WTC11 (cell line): Measurements from ENCODE around the gene ZNF362. TPM values are rescaled to one million over a fixed set of nuclear protein-coding genes. Genes with fewer than 3 reads are reported as not detected.

Source experiments
- ATAC-seq: fragments of 200-7000 bp; cut with Tn5 transposase; 2 replicates; pipeline ENCODE4 v1.10.0; 2021; ENCODE audit warnings: mild to moderate bottlenecking, moderate library complexity
- CTCF ChIA-PET: fragments of 300-600 bp; sonication (Branson Sonifier 250); formaldehyde crosslinking; loops from one replicate; lab custom pipeline; 2021; ENCODE audit warnings: antibody characterized with exemption; lab: Charles Lee
- POLR2A ChIA-PET: fragments of 350-600 bp; sonication (Branson Sonifier 250); formaldehyde crosslinking; loops from one replicate; lab custom pipeline; 2021; ENCODE audit warnings: antibody characterized with exemption; lab: Charles Lee
- DNase-seq: peaks from one replicate; pipeline ENCODE4 v3.0.0; 2021; ENCODE audit warnings: low spot score
- H3K27ac Mint-ChIP-seq: 2 replicates; pipeline ENCODE4 v1.8.0; 2021; ENCODE audit warnings: mixed read lengths
- H3K27me3 Mint-ChIP-seq: 2 replicates; pipeline ENCODE4 v1.8.0; 2021; ENCODE audit warnings: low read depth, mild to moderate bottlenecking, moderate library complexity, mixed read lengths
- H3K36me3 Mint-ChIP-seq: 2 replicates; pipeline ENCODE4 v1.8.0; 2021; ENCODE audit warnings: mixed read lengths
- H3K4me1 Mint-ChIP-seq: 2 replicates; pipeline ENCODE4 v1.8.0; 2022; ENCODE audit warnings: mixed read lengths
- H3K4me3 Mint-ChIP-seq: 2 replicates; pipeline ENCODE4 v1.8.0; 2021; ENCODE audit warnings: mild to moderate bottlenecking, moderate library complexity, mixed read lengths
- H3K9me3 Mint-ChIP-seq: 2 replicates; pipeline ENCODE4 v1.8.0; 2021; ENCODE audit warnings: mixed read lengths
- CDX4 ChIP-seq: fragments of 250-450 bp; sonication (Bioruptor Pico); IDR thresholded peaks from 2 replicates; pipeline ENCODE4 v1.9.0; 2021; ENCODE audit warnings: moderate library complexity, mild to moderate bottlenecking, inconsistent platforms, borderline replicate concordance
- CTCF ChIP-seq: fragments of 200-600 bp; IDR thresholded peaks from 2 replicates; pipeline ENCODE4 v1.8.0; 2022; ENCODE audit warnings: antibody characterized with exemption
- E2F1 ChIP-seq: sonication (generic); formaldehyde crosslinking; IDR thresholded peaks from 2 replicates; pipeline ENCODE4 v1.8.0; 2022; ENCODE audit warnings: mild to moderate bottlenecking, missing genetic modification reagents
- E2F4 ChIP-seq: sonication (generic); formaldehyde crosslinking; IDR thresholded peaks from 2 replicates; pipeline ENCODE4 v1.8.1; 2022; ENCODE audit warnings: low read depth, mild to moderate bottlenecking, moderate library complexity, missing genetic modification reagents, borderline replicate concordance
- E2F5 ChIP-seq: sonication (generic); formaldehyde crosslinking; IDR thresholded peaks from 2 replicates; pipeline ENCODE4 v1.8.1; 2022; ENCODE audit warnings: mild to moderate bottlenecking, moderate library complexity, missing genetic modification reagents
- EMX1 ChIP-seq: fragments of 250-450 bp; sonication (Bioruptor Pico); IDR thresholded peaks from 2 replicates; pipeline ENCODE4 v1.8.0; 2021; ENCODE audit warnings: mild to moderate bottlenecking
- FOXK1 ChIP-seq: sonication (generic); formaldehyde crosslinking; IDR thresholded peaks from 2 replicates; pipeline ENCODE4 v1.8.0; 2022; ENCODE audit warnings: mild to moderate bottlenecking, moderate library complexity, missing genetic modification reagents
- HMGA2 ChIP-seq: fragments of 250-450 bp; sonication (Bioruptor Pico); IDR thresholded peaks from 2 replicates; pipeline ENCODE4 v1.4.0; 2021; ENCODE audit warnings: mild to moderate bottlenecking, moderate library complexity
- HMGXB4 ChIP-seq: sonication (generic); formaldehyde crosslinking; IDR thresholded peaks from 2 replicates; pipeline ENCODE4 v1.8.1; 2023; ENCODE audit warnings: mild to moderate bottlenecking, moderate library complexity, missing genetic modification reagents
- JAZF1 ChIP-seq: fragments of 250-450 bp; sonication (Bioruptor Pico); IDR thresholded peaks from 2 replicates; pipeline ENCODE4 v1.9.0; 2021; ENCODE audit warnings: moderate library complexity, mild to moderate bottlenecking, inconsistent platforms
- SMAD4 ChIP-seq: sonication (generic); formaldehyde crosslinking; IDR thresholded peaks from 2 replicates; pipeline ENCODE4 v1.8.0; 2022; ENCODE audit warnings: mild to moderate bottlenecking, missing genetic modification reagents
- TCF7 ChIP-seq: sonication (generic); formaldehyde crosslinking; IDR thresholded peaks from 2 replicates; pipeline ENCODE4 v1.8.0; 2022; ENCODE audit warnings: mild to moderate bottlenecking, low read depth, missing genetic modification reagents, moderate library complexity
- ZBTB21 ChIP-seq: sonication (generic); formaldehyde crosslinking; IDR thresholded peaks from 2 replicates; pipeline ENCODE4 v1.8.1; 2023; ENCODE audit warnings: mild to moderate bottlenecking, missing genetic modification reagents, borderline replicate concordance
- ZBTB43 ChIP-seq: sonication (generic); formaldehyde crosslinking; IDR thresholded peaks from 2 replicates; pipeline ENCODE4 v1.8.1; 2023; ENCODE audit warnings: mild to moderate bottlenecking, missing genetic modification reagents
- ZNF138 ChIP-seq: sonication (generic); formaldehyde crosslinking; conservative IDR thresholded peaks from 2 replicates; pipeline ENCODE4 v1.8.1; 2022; ENCODE audit warnings: mild to moderate bottlenecking, moderate library complexity, missing genetic modification reagents
- ZNF219 ChIP-seq: sonication (generic); formaldehyde crosslinking; IDR thresholded peaks from 2 replicates; pipeline ENCODE4 v1.8.0; 2023; ENCODE audit warnings: missing genetic modification reagents, mild to moderate bottlenecking, borderline replicate concordance
- ZNF317 ChIP-seq: sonication (generic); formaldehyde crosslinking; IDR thresholded peaks from 2 replicates; pipeline ENCODE4 v1.8.1; 2023; ENCODE audit warnings: low read depth, mild to moderate bottlenecking, moderate library complexity, missing genetic modification reagents, borderline replicate concordance
- ZNF416 ChIP-seq: fragments of 250-450 bp; sonication (Bioruptor Pico); IDR thresholded peaks from 2 replicates; pipeline ENCODE4 v1.9.0; 2021; ENCODE audit warnings: mild to moderate bottlenecking, inconsistent platforms
- ZNF532 ChIP-seq: fragments of 250-450 bp; sonication (Bioruptor Pico); IDR thresholded peaks from 2 replicates; pipeline ENCODE4 v1.9.0; 2021; ENCODE audit warnings: mild to moderate bottlenecking, borderline replicate concordance
- total RNA-seq: library from RNA; stranded (reverse); gene quantifications from 3 replicates; pipeline ENCODE4 v1.2.3, GENCODE V29; 2021

Gene ZNF362
- total RNA-seq, 1 experiment from 2014 or later = 24.2 TPM

- no peak for TF ChIP-seq HMGXB4
- TF ChIP-seq ZNF317 (CRISPR knock-in tag) = no peak
- no peak for TF ChIP-seq JAZF1
- no peak for TF ChIP-seq FOXK1 (CRISPR knock-in tag)
- TF ChIP-seq E2F4 (CRISPR knock-in tag) = no peak
Observed at GRCh38 chr1:33273961-33274371, 17.7 kb downstream of the ZNF362 start (continued).

DNA sequence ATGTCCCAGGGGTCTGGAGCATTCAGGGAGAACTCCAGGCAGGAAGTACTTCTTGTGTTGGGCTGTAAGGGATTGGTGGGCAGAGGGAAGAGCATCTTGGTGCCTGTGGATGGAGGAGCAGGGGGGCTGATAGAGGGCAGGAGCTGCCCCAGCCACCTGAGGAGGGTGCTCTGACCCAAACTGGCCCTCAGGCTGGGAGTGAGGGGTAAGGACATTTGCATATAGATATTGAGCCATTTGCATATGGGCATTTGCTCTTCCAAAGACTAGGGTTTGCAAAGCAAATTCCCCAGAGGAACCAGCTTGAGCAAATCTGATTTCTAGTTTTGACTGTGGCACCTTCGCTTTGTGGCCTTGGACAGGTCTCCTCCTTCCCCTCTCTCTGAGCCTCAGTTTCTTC is 18.2 kb downstream of the ZNF362 start:
- Mint-ChIP-seq H3K27ac (no peak overlapping the region), H3K4me3 (no peak overlapping the region), H3K27me3 (no peaks in the 10 kb centered on the region), H3K4me1 (peaks cover 26% of the 10 kb centered on the region), H3K36me3 (peaks cover 10% of the 10 kb centered on the region), H3K9me3 (no peaks in the 10 kb centered on the region)
- DNase-seq (no peak), ATAC-seq (peak; percentile 57)
- ChIA-PET POLR2A (no interaction called here), CTCF (interaction anchor here (0.5 to 2.0 kb wide), 2 partner anchors 21 to 1025 kb away, joined by 4 to 8 read pairs; no protein-coding TSS in a partner anchor)
- no peak for TF ChIP-seq ZNF219
- TF ChIP-seq ZBTB21 (CRISPR knock-in tag) = no peak
- no peak for TF ChIP-seq E2F1 (CRISPR knock-in tag)
- TF ChIP-seq CTCF = no peak
- TF ChIP-seq EMX1 (CRISPR knock-in tag) = no peak
- TF ChIP-seq ZNF416 (CRISPR knock-in tag) = no peak

DNA sequence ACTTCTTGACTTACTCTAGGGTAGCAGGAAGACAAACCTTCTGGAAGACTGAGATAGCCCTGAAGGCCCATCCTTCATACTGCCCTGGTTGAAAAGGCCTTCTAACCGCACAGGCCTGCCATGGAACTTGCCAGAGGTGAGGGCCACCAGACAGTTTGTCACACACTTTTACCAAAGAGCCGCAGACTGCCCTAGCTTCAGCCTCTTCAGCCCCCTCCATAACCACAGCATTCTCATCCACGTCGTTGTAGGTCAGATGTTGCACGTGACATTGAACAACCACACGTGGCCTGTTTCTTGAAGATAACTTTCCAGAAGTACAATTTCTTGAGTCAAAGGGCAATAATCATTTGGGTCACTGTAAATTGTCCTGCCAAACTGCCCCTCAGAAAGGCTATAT is 18.9 kb downstream of the ZNF362 start:
- POLR2A ChIA-PET = no interaction called here
- TF ChIP-seq SMAD4 (CRISPR knock-in tag) (no peak), ZNF138 (CRISPR knock-in tag) (no peak), TCF7 (CRISPR knock-in tag) (no peak), ZBTB43 (CRISPR knock-in tag) (no peak), ZNF532 (CRISPR knock-in tag) (no peak), HMGA2 (CRISPR knock-in tag) (no peak), CDX4 (no peak), E2F5 (no peak)

More for the DNA sequence above, 18.9 kb downstream of the ZNF362 start:
- no peaks in the 10 kb centered on the region for H3K9me3 Mint-ChIP-seq
- DNase-seq = no peak
- H3K27me3 Mint-ChIP-seq = no peaks in the 10 kb centered on the region
- no peak overlapping the region for H3K27ac Mint-ChIP-seq
- peaks cover 9% of the 10 kb centered on the region; the same call in 1 of the 2 replicates for H3K36me3 Mint-ChIP-seq
- H3K4me3 Mint-ChIP-seq = no peak overlapping the region
- CTCF ChIA-PET = interaction anchor here (2.0 kb wide), 1 partner anchor 20 kb away, joined by 8 read pairs; no protein-coding TSS in a partner anchor
- no peak for ATAC-seq
- peaks cover 26% of the 10 kb centered on the region for H3K4me1 Mint-ChIP-seq
